ENCODE data around the gene FBXL13.
"Not testable (repeated sequence)": the region's sequence is repeated elsewhere in the genome, so short reads cannot be mapped to it uniquely, and the experiment has no call there.

Gene FBXL13

GRCh38 chr7:103078226-103078625 is 3.6 kb upstream of the FBXL13 start:
- DNase-seq = not testable (repeated sequence)

GRCh38 chr7:103077318-103077717 is 2.7 kb upstream of the FBXL13 start:
- DNase-seq = no peak

GRCh38 chr7:103076764-103077163 is 2.2 kb upstream of the FBXL13 start:
- no peak for DNase-seq

- peak; percentile 66 for DNase-seq
Observed at GRCh38 chr7:103075337-103075918, 832 bp upstream of the FBXL13 start.

GRCh38 chr7:103073989-103074518 is 542 bp downstream of the FBXL13 start:
- no peak for DNase-seq

- DNase-seq = no peak
Observed at GRCh38 chr7:103071000-103071399, 3.6 kb downstream of the FBXL13 start.

GRCh38 chr7:103068414-103069403 is 5.9 kb downstream of the FBXL13 start:
- no peak for DNase-seq

- DNase-seq = peak; percentile 23
Observed at GRCh38 chr7:103065667-103066066, 8.9 kb downstream of the FBXL13 start.

GRCh38 chr7:103063895-103064294 is 10.7 kb downstream of the FBXL13 start:
- no peak for DNase-seq

GRCh38 chr7:103059471-103059870 is 15.1 kb downstream of the FBXL13 start:
- no peak for DNase-seq

- DNase-seq = no peak
Observed at GRCh38 chr7:103058122-103058521, 16.5 kb downstream of the FBXL13 start.

GRCh38 chr7:103056006-103056405 is 18.6 kb downstream of the FBXL13 start:
- DNase-seq = not testable (repeated sequence)

GRCh38 chr7:103051519-103051918 is 23.1 kb downstream of the FBXL13 start:
- DNase-seq = no peak

- DNase-seq = no peak
Observed at GRCh38 chr7:103048833-103049232, 25.8 kb downstream of the FBXL13 start.

- not testable (repeated sequence) for DNase-seq
Observed at GRCh38 chr7:103041815-103042214, 32.8 kb downstream of the FBXL13 start.

- DNase-seq = not testable (repeated sequence)
Observed at GRCh38 chr7:103037823-103038739, 36.5 kb downstream of the FBXL13 start.

GRCh38 chr7:103037476-103037822 is 37.1 kb downstream of the FBXL13 start:
- DNase-seq = no peak

- DNase-seq = not testable (repeated sequence)
Observed at GRCh38 chr7:103034318-103034717, 40.3 kb downstream of the FBXL13 start.

GRCh38 chr7:103031781-103032180 is 42.8 kb downstream of the FBXL13 start:
- no peak for DNase-seq

GRCh38 chr7:103031024-103031423 is 43.6 kb downstream of the FBXL13 start:
- no peak for DNase-seq

GRCh38 chr7:103025341-103025740 is 49.3 kb downstream of the FBXL13 start:
- DNase-seq = no peak

- not testable (repeated sequence) for DNase-seq
Observed at GRCh38 chr7:103023578-103023977, 51.0 kb downstream of the FBXL13 start.

- not testable (repeated sequence) for DNase-seq
Observed at GRCh38 chr7:103021490-103021889, 53.1 kb downstream of the FBXL13 start.
